ENCODE data around the gene PTH2.

GRCh38 chr19:49428547-49429451 is 5.6 kb upstream of the PTH2 start:
- TF ChIP-seq CTCF (conservative IDR thresholded peaks at IDR 0.05) (no peak), ZFX (IDR thresholded peaks at IDR 0.05) (no peak)

All from C4-2B (cell line).